ENCODE data around the gene PPP4R3A.

Gene PPP4R3A

DNA sequence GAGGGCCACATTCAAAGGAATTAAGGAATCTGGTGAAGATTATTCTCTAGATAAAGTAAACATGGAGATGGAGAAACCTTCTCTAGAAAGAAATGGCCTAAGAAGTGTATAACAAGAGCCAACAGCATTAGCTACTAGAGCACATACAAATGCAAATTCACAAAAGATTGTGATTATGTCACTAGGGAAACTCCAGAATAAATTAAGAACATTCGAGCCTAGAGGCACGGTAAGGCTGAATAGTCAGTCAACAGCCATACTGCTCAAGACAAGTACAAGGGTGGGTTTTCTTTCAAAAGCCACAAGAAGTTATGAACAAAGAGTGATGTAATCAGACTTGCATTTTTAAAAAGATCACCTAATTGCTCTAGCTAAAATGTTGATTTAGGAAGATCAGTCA lies 25.4 kb downstream of the PPP4R3A start:
- DNase-seq: no peak
- TF ChIP-seq GATA1 (IDR thresholded peaks at IDR 0.05; ENCODE audit: low read depth, low read length) (no peak), POLR2A (IDR thresholded peaks at IDR 0.05; ENCODE audit: low read length) (no peak)

DNA sequence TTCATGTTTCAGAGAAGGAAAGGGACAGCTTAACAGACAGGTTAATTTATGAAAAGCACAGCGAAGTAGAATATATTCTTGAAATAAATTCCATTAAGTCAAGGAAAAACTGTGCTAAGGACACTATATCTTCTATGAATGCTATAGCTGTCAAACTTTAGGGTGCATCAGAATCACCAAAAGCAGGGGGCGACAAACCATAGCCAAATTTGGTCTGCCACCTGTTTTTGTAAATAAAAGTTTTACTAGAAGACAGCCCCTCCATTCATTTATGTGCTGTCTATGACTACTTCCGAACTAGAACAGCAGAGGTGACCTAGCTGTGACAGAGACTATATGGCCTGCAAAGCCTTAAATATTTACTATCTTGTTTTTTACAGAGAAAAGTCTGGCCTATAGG lies 25.9 kb downstream of the PPP4R3A start:
- TF ChIP-seq GATA1 (IDR thresholded peaks at IDR 0.05; ENCODE audit: low read depth, low read length) (no peak), POLR2A (IDR thresholded peaks at IDR 0.05; ENCODE audit: low read length) (no peak)
- peak; percentile 36 to 42 for DNase-seq

DNA sequence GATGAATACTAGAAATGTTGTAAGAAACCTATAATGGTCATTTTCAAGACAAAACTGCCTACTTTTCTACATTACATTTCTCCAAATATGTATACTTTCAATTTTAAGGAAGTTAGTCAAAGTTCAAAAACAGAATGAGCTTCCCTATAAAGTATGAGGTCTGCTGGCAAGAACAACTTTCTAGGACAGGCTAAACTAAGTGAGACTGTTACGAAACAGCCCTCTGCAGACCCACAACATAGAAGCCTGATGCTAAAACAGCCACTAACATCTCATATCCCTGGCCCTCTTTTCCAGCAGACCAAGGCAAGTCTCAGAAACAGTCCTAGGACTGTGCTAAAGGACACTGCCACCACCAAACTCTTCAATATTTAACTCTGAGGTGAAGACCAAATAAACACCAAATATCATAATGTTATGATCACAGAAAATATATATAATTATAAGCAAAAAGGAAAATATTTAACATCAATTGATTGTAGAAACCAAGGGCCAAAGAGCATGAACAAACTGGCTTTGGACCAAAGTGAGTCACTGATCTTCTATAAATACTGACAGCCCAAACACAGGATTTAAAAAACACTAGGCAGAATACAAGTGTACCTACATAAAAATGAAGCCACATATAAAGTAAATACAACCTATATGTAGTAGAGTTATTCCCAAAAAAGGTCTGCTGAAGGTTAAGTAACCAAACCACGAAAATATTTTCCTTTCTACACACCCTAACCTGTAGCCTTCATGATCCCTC lies 27.7 kb downstream of the PPP4R3A start:
- TF ChIP-seq POLR2A (IDR thresholded peaks at IDR 0.05; ENCODE audit: low read length) (no peak), GATA1 (IDR thresholded peaks at IDR 0.05; ENCODE audit: low read depth, low read length) (no peak)
- DNase-seq: no peak

DNA sequence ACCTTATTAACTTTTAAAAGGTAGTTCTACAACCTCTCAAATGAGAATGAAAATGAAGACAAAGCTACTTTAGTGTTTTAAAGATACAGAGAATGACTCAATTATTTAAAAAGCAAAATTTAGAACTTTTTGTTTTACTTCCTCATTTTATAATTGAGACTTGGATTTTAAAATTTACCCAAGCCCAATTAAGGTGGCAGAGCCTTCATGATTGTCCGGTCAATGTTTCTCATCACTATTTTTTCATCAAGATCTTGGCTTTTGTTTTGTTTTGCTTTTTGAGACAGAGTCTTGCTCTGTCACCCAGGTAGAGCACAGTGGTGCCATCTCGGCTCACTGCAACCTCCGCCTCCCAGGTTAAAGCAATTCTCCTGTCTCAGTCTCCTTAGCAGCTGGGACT lies 32.7 kb downstream of the PPP4R3A start:
- TF ChIP-seq GATA1 (IDR thresholded peaks at IDR 0.05; ENCODE audit: low read depth, low read length) (no peak), POLR2A (IDR thresholded peaks at IDR 0.05; ENCODE audit: low read length) (no peak)
- DNase-seq: no peak

DNA sequence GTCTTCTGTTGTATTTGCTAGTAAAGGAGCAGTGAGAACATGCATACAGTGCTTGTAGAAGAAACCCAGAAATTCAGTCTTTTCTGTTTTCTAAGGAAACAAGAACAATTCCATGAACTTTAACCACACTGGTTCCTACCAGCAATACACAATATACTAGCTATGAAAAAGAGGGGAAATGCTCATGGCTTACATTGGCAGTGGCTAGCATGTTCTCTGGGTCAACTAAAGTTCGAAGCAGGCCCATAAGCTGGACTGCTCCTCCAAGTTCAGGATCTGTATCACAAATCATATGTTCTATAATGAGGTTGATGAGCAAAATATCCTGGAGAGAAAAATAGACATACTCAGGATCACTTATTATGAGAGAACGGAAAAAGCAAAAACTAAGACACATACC lies 37.1 kb downstream of the PPP4R3A start:
- no peak for DNase-seq
- TF ChIP-seq GATA1 (IDR thresholded peaks at IDR 0.05; ENCODE audit: low read depth, low read length) (no peak), POLR2A (IDR thresholded peaks at IDR 0.05; ENCODE audit: low read length) (no peak)

DNA sequence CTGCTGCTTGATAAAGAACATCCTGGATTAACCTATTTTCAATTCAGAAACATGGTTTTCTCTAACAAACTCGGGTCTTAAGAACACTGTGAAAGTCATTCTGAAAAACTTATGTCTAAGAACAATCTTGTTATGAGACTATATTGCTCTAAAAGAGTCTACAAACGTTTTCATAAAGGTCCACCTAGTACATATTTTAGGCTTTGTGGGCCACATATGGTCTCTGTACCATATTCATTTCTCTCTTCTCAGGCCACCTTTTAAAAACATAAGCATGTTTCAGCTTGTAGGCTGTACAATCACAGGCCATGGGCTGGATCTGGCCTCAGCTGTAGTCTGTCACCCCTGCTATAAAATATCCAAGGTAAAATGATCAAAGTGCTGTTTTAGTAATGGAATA lies 39.9 kb downstream of the PPP4R3A start:
- no peak for DNase-seq
- TF ChIP-seq POLR2A (IDR thresholded peaks at IDR 0.05; ENCODE audit: low read length) (no peak), GATA1 (IDR thresholded peaks at IDR 0.05; ENCODE audit: low read depth, low read length) (no peak)

DNA sequence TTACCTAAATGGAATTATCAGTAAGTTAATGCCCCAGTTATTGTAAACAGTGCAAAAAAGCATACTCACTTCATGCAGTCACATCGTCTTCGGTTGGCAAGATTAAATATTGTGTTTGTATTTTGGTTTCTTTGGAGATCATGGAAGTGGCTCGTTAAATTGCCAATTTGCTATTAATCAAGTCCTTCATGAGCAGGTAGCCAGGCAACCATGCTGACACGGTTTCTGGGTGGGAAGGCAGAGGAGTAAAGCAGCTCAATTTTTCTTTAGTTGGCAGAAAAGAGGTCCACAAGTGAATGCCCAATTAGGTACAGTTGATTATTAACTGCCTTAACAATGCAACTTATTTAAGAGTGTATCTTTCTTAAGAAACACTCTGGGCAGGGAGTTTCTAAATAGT lies 43.9 kb downstream of the PPP4R3A start:
- no peak for TF ChIP-seq POLR2A (IDR thresholded peaks at IDR 0.05; ENCODE audit: low read length)
- no peak for TF ChIP-seq GATA1 (IDR thresholded peaks at IDR 0.05; ENCODE audit: low read depth, low read length)
- DNase-seq: no peak

DNA sequence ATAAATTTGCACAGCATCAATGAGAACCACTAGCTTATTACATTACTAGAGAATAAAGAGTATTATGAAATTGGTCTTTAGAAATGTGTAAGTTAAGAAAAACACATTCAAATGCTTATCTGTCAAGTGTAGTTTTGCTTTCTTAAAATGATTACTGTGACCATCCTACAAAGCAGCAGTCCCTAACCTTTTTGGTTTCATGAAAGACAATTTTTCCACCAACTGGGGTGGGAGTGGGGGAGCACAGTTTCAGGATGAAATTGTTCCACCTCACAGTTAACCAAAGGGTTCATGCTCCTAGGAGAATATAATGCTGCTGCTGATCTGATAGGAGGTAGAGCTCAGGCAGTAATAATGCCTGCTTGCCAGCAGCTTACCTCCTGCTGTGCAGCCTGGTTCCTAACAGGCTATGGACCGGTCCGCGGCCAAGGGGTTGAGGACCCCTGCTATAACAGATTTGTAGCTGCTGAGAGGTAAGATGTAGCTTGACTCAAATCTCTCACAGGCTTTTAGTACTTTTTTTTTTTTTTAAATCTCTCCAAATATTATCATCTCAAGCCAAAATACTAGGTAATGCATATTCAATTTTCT lies 45.4 kb downstream of the PPP4R3A start:
- TF ChIP-seq POLR2A (IDR thresholded peaks at IDR 0.05; ENCODE audit: low read length) (no peak), GATA1 (IDR thresholded peaks at IDR 0.05; ENCODE audit: low read depth, low read length) (no peak)
- DNase-seq: no peak

DNA sequence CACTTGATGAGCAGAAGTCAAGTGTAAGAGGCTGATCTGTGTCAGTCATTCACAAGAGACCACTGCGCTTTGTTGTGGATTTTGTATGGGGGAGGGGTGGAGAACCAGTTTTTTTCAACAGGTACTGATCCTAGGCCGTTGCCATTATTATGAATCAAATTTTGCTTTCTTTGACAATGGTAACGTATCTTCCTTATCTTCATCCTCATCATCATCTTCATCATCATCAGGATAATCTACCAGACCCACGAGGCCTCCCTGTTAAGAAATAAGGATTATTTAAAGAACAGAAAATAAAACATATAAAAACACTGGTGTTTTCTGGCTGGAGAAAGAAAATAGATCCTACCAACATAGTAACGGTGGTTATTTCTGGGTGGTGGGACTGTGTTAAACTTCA lies 51.5 kb downstream of the PPP4R3A start:
- TF ChIP-seq GATA1 (IDR thresholded peaks at IDR 0.05; ENCODE audit: low read depth, low read length) (no peak), POLR2A (IDR thresholded peaks at IDR 0.05; ENCODE audit: low read length) (no peak)
- no peak for DNase-seq

DNA sequence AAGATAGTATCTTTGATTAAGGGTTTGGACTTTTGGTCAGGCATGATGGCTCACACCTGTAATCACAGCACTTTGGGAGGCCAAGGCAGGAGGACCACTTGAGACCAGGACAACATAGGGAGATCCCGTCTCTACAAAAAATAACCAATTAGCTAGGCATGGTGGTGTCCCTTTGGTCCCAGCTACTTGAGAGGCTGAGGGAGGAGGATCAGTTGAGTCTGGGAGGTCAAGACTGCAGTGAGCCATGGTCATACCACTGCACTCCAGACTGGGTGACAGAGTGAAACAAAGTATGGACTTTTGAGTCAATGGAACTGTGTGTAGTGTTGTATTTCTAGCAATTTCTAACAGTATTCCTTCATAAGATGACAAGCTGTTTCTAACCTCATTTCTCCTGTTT lies 53.8 kb downstream of the PPP4R3A start:
- TF ChIP-seq GATA1 (IDR thresholded peaks at IDR 0.05; ENCODE audit: low read depth, low read length) (no peak), POLR2A (IDR thresholded peaks at IDR 0.05; ENCODE audit: low read length) (no peak)
- no peak for DNase-seq

DNA sequence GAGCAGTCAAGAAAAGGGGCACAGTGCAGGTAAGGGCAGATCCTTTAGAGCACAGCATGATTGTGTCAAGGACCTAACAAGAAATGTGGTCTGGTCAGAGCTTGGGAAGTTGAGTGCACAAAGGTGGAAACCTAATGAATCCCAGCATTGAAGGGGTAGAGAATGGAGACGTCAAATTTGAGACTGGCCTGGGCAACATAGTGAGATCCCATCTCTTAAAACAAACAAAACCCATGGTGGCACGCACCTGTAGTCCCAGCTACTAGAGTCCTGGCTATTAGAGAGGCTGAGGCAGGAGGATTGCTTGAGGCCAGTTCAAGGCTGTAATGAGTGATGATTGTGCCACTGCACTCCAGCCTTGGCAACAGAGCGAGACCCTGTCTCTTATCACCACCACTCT lies 55.5 kb downstream of the PPP4R3A start:
- no peak for DNase-seq
- TF ChIP-seq POLR2A (IDR thresholded peaks at IDR 0.05; ENCODE audit: low read length) (no peak), GATA1 (IDR thresholded peaks at IDR 0.05; ENCODE audit: low read depth, low read length) (no peak)

DNA sequence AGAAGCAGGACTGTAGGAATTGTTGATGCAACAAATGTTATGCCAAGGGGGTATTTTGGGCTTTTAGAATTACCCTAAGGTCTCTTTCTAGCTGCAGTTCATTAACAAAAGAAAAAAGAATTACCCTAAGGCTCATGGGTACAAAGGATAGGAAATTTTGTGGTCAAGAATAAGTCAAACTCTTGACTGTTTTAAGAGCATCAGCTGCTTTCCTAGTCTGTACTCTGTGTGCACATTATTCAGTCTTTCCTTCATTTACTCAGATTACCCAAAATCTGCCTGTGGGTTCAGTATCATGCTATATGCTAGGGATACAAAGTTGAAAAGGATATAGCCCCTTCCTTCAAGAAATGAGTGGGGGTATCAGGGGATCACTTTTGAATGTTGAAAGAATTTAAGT lies 56.0 kb downstream of the PPP4R3A start:
- no peak for DNase-seq
- TF ChIP-seq POLR2A (IDR thresholded peaks at IDR 0.05; ENCODE audit: low read length) (no peak), GATA1 (IDR thresholded peaks at IDR 0.05; ENCODE audit: low read depth, low read length) (no peak)

DNA sequence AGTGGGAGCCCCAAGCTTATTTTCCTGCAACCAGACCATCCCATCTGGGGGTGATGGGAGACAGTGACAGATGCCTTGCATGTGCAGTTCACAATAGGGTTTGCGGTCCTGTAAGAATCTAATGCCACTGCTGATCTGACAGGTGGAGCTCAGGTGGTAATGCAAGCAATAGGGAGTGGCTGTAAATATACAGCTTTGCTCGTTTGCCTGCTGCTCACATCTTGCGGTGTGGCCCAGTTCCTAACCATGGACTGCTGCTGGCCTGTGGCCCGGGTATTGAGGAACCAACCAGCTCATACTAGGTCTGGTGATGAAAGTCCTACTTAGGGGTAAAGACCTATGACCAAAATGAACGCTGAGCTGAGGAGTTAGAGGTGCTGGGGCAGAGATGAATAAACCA lies 56.4 kb downstream of the PPP4R3A start:
- no peak for DNase-seq
- no peak for TF ChIP-seq GATA1 (IDR thresholded peaks at IDR 0.05; ENCODE audit: low read depth, low read length)
- TF ChIP-seq POLR2A (IDR thresholded peaks at IDR 0.05; ENCODE audit: low read length): no peak

DNA sequence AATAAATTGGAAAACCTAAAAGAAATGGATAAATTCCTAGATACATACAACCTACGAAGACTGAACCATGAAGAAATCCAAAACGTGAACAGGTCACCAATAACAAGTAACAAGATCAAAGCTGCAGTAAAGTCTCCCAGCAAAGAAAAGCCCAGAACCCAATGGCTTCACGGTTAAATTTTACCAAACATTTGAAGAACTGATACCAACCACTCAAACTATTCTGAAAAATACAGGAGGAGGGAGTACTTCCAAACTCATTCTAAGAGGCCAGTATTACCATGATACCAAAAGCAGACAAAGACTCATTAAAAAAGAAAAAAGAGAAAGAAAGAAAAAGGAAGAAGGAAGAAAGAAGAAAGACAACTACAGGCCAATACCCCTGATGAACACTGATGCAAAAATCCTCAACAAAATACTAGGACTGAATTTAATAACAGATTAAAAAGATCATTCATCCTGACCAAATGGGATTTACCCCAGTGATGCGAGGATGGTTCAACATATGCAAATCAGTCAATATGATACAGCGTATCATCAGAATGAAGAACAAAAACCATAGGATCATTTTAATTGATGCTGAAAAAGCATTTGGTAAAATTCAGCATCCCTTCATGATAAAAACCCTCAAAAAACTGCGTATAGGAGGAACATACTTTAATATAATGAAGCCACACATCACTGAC lies 65.6 kb downstream of the PPP4R3A start:
- no peak for DNase-seq
- TF ChIP-seq GATA1 (IDR thresholded peaks at IDR 0.05; ENCODE audit: low read depth, low read length): no peak

DNA sequence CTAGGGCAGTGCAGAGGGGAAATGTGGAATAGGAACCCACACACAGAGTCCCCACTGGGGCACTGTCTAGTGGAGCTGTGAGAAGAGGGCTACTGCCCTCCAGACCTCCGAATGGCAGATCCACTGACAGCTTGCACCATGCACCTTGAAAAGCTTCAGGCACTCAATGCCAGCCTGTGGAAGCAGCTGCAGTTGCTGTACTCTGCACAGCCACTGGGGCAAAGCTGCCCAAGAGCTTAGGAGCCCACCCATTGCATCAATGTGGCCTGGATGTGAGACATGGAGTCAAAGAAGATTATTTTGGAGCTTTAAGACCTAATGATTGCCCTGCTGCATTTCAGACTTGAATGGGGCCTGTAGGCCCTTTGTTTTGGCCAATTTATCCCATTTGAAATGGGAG lies 70.8 kb downstream of the PPP4R3A start:
- TF ChIP-seq POLR2A (IDR thresholded peaks at IDR 0.05; ENCODE audit: low read length) (no peak), GATA1 (IDR thresholded peaks at IDR 0.05; ENCODE audit: low read depth, low read length) (no peak)

More for the DNA sequence above, 70.8 kb downstream of the PPP4R3A start:
- DNase-seq: no peak

All from erythroblast (primary cell).